Measurements from ENCODE around the gene GJA4. TPM values are rescaled to one million over a fixed set of nuclear protein-coding genes. Genes with fewer than 3 reads are reported as not detected.

GJA4 gene
- total RNA-seq, 1 experiment from 2014 or later: 1.4 TPM

GRCh38 chr1:34779526-34779925 lies 13.3 kb upstream of the GJA4 start:
- no peak for DNase-seq
- Histone ChIP-seq H3K4me2 (ENCODE audit: insufficient read depth, insufficient read length, low read length) (no peak overlapping the region), H2BK20ac (ENCODE audit: low read depth, low read length, poor library complexity, severe bottlenecking) (no peak overlapping the region), H3K4ac (ENCODE audit: low read depth, low read length) (no peak overlapping the region), H3K79me2 (ENCODE audit: insufficient read depth, low read length) (no peaks in the 10 kb centered on the region), H3K4me1 (ENCODE audit: insufficient read depth, low read length) (no peaks in the 10 kb centered on the region), H3K18ac (ENCODE audit: insufficient read length, low read depth, low read length) (no peak overlapping the region), H4K91ac (ENCODE audit: insufficient read length, low read depth, low read length) (no peak overlapping the region), H3K9me3 (ENCODE audit: control insufficient read depth, low read depth, low read length) (no peaks in the 10 kb centered on the region), H2BK15ac (ENCODE audit: low read depth, low read length) (no peak overlapping the region), H2BK5ac (ENCODE audit: insufficient read length, low read length) (no peak overlapping the region), H2AFZ (ENCODE audit: low read length) (no peak overlapping the region), H2AK5ac (ENCODE audit: insufficient read length, low read length) (no peak overlapping the region), H3K27me3 (ENCODE audit: insufficient read depth, low read length) (peaks cover 4% of the 10 kb centered on the region; the same call in 1 of the 2 replicates), H4K8ac (replicated peaks; ENCODE audit: insufficient read length, low read depth, low read length) (no peak overlapping the region), H2BK120ac (ENCODE audit: low read depth, low read length, poor library complexity, severe bottlenecking) (no peak overlapping the region), H3T11ph (ENCODE audit: low read length) (no peak overlapping the region), H3K23ac (ENCODE audit: insufficient read length, low read depth, low read length) (no peak overlapping the region), H3K9ac (ENCODE audit: extremely low read depth, insufficient read length, low read length) (no peak overlapping the region), H4K5ac (ENCODE audit: insufficient read length, low read depth, low read length) (no peak overlapping the region), H3K23me2 (ENCODE audit: insufficient read length, low read depth, low read length, poor library complexity, severe bottlenecking) (peaks cover 13% of the 10 kb centered on the region), H3K79me1 (ENCODE audit: insufficient read depth, low read depth, low read length, poor library complexity, severe bottlenecking) (no peaks in the 10 kb centered on the region), H2BK12ac (ENCODE audit: insufficient read length, low read depth, low read length) (no peak overlapping the region), H4K20me1 (ENCODE audit: control insufficient read depth, insufficient read depth, insufficient read length) (no peaks in the 10 kb centered on the region), H3K14ac (ENCODE audit: insufficient read depth, low read length) (no peak overlapping the region), H3K56ac (ENCODE audit: insufficient read length, low read depth, low read length) (no peak overlapping the region), H3K27ac (ENCODE audit: insufficient read length, low read depth, low read length) (no peak overlapping the region)
- Mint-ChIP-seq H3K27ac (no peak overlapping the region), H3K27me3 (ENCODE audit: low read depth) (peaks cover 44% of the 10 kb centered on the region), H3K4me1 (peaks cover 7 to 9% of the 10 kb centered on the region in 2 experiments), H3K9me3 (no peaks in the 10 kb centered on the region), H3K4me3 (no peak overlapping the region; a peak in 1 of 5 replicates), H3K36me3 (ENCODE audit: insufficient read depth in 1 of 3, low read depth in 3 of 3) (no peaks in the 10 kb centered on the region)
- TF ChIP-seq CTCF (conservative IDR thresholded peaks at IDR 0.05): no peak
- no CpG with 5 or more reads among the region's 5 CpGs for WGBS (ENCODE audit: extremely low coverage, insufficient read length, low lambda C conversion rate)
